GM18868 (cell line): Measurements from ENCODE around the gene LRRC1.

Experiments used
- ATAC-seq: cut with Tn5 transposase; IDR thresholded peaks from one replicate; pipeline ENCODE4 v1.9.1; 2021; ENCODE audit warnings: mild to moderate bottlenecking, moderate library complexity; ENCODE audit not compliant: unreplicated experiment

Gene LRRC1

DNA sequence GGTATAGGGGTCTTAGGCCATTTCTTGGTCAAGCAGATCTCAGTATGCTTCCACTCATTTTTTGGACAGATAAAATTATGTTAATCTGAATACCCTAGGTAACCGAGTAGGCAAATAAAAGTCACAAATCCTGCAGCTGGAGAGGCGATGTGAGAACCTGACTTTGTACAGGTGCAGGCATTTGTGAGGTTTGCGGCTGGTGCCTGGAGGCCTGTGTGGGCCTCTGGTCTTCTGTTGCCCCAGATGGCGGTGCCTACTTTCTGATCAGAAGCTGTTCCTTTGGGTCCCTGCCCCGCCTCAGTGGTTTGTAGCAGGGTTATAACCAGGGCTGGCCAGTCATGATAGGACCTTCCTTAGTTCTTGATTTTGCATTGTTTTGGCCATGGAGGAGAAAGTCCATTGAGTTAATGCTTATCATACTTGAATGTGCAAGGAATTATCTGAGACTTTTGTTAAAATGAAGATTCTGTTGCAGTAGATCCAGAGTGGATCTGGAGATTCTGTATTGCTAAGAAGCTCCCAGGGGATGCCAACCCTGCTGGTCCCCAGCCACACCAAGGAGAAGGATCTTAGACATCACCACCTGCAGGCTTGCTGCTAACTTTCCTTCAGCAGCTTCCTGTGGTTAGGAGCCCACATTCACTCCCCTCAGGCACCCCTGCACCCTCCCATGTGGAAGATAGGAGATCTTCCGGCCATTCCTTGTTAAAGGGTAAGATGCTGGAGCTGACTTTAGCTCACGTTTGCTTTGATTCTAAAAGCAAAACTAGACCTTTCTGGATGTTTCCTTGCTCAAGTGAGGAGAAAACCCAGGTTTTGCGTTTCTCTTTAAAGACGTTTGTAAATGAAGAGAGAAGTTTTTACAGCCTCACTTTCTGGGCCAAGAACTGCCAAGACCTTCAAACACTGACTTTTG, 50.7 kb downstream of the LRRC1 start:
- no peak for ATAC-seq

DNA sequence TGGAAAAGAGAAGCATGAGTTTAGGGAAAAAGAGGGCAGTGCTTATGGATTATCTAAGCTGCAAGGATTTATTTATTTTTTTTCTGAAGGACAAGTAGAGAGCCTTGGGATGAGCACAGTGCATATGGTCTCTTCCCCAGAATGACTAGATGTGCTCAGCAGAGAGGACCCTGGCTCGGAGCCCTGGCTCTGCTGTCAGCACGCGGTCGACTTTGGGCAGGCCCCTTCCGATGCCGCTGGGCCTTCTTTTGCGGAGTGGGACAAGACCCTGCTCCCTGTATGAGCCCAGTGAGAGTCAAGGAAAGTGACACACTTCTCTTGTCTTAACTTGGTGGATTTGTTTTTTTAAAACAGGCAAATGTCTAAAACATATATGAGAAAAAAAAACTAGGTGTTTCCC, 51.4 kb downstream of the LRRC1 start:
- no peak for ATAC-seq

DNA sequence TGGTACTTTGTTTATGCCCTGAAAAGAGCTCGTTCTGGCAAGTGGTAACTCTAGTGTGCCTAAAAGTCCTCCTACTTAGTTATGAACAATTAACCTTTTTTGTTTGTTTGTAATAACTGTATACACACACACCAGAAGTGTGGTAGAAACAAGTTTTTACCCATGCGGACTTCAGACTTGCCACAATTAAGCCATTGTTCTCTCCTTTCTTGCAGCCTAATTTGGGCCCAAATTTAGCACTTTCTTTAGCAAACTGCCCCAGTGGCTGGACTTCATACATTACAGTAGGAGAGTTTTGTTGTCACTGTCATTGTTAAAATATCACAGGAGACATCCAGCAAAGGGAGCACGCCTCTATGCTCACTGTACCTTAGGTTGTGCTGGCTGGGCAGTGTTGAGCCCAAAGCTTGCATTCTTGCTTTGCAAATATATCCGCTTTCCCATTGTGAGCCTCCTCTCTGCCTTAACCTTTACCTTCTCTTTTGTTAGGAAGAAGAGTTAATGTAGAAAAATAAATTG, 53.0 kb downstream of the LRRC1 start:
- no peak for ATAC-seq

DNA sequence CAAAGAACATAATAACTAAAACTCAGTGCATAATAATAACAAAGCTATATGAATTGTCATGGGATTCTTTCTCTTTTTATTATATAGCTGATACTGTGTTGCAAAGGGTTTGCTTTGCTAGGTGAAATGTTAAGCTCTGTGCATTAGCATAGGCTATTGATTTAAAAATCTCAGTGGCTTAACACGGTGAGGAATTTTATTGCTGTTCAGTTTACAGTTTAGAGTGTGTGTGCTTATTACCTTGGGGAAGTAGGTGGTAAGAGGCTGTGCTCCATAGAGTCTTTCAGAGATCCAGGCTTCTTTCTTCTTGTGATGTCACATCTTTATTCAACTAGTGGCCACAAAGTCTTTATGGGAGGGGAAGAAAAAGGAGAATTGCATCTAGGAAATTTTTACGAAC, 55.7 kb downstream of the LRRC1 start:
- ATAC-seq = no peak

DNA sequence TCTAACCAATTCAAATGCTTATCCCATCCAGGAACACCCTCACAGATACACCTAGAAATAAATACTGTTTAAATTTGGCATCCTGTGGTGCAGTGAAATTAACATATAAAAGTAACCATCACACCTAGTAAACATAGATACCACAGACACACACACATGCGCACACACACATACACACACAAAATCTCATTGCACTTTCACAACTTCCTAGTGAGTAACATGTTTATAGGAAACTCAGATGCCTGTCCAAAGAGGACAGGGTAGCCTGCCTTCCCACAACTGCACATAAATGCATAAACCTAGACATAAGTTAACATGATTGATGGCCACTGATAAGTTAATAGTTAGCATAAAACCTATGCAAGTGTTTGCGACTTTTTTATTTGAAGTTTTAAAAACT, 56.8 kb downstream of the LRRC1 start:
- no peak for ATAC-seq

DNA sequence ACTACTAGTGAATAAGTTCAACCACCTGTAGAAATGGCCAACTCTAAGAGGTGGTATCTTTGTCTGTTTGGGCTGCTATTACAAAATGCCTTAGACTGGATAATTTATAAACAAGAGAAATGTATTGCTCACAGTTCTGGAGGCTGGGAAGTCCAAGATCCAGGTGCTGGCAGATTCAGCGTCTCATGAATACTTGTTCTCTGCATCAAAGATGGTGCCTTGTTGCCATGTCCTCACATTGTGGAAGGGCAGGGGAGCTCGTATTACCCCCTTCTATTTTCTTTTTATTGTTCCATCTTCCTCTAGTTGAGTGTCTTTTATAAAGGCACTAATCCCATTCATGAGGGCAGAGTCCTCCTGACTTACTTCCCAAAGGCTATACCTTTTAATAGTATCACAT, 58.0 kb downstream of the LRRC1 start:
- ATAC-seq = no peak

DNA sequence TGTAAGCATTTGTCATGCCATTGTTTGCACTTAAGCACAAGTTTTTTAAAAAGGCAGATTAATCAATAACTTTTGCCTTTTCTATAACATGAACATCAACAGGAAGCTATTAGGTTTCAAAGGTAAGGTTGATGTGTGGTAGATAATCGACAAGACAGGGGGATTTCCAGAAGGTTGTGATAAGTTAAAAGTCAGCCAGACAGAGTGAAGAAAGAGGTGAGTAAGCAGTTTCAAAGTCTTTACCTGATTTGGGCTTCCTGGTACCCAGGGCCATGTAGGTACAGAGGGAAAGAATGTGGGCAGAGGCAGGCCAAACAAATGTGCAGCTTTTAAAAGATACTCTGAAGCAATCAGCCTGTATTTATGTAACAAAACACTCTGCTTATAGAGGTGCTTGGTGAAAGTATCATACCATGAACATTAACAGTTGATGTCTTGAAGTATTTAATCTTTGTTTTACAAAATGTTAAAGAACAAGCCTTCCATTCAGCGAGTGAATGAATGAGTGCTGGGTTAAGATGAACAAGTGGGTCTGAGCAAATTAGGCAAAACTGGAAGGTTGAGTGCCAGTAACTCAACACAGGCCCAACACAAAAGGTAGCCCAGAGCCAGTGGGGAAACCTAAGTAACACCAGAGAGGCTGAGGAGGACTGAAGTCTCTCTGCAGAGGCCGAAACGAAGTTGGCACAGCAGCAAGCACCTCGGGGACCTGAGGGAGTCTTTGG, 60.2 kb downstream of the LRRC1 start:
- no peak for ATAC-seq

DNA sequence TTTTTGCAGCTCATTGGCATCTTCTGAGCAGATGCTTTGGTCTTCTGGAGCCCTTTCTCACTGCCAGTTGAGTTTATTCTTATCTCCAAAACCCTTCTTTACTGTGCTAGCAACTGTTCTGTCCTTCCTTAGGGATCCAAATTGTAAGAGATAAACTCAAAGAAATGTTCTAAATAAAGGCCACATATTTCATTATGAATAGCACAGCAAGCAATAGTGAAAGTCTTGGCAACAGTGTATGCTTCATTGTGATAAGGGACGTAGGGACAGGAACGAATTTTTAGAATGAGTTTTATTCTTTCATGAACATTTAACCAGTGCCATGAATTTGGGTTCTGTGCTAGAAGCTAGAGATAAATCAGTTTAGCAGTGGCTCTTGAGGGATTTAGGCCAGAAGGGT, 61.1 kb downstream of the LRRC1 start:
- ATAC-seq = no peak

DNA sequence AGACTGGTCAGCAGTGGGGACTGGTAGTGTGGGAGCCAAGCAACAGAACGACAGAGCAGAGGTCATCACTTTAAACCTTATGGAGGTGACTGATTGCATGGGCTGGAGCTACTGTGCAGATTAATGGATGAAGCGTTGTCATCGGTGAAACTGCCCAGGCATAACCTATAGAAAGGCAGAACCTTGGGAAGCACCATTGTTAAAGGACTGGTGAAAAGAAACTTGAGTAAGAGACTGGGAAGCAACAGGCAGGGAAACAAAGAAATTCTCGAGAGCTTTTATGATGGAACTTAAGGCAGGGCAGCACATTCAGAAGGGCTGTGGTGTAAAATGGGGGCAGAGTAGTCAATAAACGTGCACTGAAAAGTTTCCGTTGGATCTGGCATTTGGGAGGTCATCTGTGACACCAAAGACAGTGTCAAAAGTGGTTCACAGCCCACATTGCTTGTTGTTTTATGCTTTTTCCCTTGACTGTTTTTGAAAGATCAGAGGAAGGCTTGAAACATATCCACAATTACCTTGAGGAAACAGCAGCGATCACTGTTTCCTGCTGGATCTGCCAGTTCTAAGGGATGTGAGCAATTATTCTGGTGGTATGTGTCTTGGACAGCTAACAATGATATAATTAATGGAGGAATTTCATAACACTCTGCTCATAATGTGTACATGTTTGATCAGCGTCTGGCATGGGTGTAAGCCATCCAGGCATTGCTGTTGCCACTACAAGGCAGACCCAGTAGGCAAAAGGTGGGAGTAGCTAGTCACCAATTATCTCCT, 62.7 kb downstream of the LRRC1 start:
- no peak for ATAC-seq

DNA sequence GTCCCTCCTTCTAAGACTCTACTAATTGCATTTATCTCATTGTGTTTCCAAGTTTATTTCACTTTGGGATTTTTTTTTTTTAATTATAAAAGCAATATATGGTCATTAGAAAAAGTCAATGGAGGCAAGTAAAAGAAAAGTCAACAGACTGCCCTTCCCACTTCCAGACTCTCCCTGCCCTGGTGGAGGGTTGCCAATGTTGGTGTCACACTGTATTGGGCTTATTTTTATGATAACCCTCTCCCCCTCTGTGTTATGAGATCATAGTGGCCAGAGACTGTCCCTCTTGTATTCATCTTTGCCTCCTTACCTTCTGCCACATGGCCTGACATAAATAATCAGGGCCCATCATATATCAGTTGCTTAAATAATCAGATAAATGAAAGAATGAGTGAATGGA, 63.4 kb downstream of the LRRC1 start:
- ATAC-seq = no peak

DNA sequence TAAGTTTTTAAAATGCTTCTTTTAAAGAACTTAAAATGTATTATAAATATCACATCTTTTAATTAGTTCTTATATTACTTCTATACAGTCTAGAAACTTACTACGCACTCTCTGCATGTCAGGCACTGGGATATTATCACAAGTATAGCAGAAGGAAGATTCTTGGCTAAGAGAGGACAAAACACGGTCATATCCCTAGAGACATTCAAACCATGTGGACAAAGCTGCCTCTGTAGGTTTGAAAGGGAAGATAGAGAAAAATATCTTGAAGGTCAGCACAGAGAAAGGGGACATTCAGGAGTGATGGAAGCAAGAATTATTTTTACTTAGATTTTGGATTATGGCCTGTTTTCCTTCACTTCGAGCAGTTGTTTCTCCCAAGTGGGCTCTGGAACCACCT, 64.1 kb downstream of the LRRC1 start:
- no peak for ATAC-seq

DNA sequence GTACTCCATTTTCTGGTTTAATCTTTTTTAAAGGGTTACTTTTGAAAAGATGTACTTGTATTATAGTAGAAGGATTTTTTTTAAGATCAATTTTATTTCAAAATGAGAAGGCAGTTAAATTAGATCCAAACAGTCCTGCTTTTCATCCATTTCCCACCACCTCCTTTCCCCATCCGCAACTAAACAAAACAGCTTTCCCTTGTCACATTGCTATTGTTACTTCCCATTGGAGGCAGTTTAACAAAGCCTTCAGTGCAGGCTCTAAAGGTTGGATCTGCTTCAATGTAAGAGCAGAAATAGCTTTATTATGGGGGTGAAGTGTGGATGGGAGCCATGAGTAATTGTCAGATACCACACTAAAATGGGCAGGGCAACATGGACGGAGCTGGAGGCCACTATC, 65.7 kb downstream of the LRRC1 start:
- no peak for ATAC-seq

DNA sequence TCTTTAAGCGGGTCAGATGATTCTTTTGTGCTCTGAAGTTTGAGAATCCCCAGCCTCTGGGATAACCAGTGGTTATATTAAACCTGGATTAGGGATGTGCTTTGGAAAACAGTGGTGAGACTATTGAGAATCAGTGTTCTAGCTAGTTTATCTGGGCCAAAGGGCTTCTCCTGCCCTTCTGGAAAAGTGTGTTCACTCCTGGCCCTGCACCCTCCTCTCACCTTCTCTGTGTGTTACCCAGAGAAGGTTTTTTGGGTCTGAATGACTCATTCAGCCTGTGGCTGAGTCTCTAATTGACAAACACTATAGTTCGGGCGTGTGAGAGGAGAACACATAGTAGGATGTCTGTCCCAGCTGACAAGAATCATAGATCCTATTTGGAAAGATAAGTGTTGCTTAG, 66.7 kb downstream of the LRRC1 start:
- ATAC-seq = no peak

DNA sequence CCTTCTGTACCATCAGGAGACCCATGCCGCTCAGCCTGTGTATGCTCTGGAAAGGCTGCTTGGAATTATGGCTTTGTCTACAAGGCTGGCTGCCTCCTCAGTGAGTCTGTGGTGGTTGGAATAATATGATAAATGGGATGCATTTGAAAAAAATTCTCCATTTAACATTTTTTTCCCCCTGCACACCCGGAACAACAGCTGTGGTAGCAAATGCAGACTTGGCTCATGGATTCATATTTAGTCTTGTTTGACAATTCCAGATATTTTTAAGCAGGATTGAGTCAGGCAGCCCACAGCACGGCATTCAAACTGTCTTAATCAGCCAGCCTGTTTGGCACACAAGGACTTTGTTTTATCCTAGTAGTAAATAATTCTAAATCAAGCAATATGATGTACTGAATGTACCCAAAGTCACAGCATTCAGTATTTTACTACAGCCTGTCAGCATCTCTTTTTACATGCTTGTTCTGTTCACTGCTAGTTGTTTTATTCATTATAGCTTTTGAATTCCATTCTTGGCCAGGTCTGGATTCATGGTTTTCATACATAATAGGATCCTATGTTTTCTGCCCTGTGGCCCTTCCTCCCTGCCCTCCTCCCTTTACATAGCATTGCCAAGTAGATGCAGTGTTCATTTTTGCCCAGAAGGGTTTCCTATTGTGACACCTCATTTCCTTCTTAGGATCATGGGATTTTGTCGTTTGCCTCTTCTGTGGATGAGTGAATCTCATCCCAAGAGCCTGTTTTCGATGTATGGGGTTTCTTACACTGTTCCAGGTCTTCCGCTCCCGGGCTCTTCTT, 68.1 kb downstream of the LRRC1 start:
- no peak for ATAC-seq

DNA sequence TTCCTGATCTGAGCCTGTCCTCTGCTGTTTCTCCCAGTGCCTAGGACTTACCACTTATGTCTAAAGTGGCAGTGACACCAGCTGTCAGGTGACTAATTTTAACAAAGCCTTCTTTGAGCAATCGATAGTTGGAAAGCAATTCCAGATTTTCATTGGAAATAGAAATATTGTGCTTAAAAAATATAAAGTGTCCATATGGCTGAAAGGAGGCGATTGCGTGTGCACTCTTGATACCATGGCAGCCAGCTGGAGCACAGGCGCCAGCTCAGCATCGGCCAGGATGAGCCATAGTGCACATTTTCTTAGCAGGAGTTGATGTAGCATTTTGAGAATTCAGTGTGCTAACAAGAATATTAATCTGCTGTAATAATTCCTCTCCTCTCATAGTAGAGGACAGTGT, 70.0 kb downstream of the LRRC1 start:
- no peak for ATAC-seq

DNA sequence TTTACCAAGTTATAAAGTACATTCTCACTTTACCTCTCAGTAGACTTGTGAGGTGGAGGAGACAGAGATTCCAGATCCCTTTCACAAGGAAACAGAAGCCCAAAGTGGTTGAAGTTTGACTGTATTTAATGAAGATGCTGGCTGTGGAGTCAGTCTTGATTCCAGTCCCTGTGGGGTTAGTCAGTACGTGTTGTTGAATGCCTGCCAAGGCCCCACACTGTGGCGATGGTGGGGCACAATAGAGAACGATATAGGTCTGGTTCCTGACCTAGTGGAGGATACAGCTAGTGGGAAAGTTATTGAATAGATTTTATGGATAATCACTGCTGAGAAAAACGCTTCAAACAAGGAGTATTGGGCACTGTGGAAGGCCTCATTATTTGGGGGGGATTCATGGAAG, 71.4 kb downstream of the LRRC1 start:
- ATAC-seq = no peak

DNA sequence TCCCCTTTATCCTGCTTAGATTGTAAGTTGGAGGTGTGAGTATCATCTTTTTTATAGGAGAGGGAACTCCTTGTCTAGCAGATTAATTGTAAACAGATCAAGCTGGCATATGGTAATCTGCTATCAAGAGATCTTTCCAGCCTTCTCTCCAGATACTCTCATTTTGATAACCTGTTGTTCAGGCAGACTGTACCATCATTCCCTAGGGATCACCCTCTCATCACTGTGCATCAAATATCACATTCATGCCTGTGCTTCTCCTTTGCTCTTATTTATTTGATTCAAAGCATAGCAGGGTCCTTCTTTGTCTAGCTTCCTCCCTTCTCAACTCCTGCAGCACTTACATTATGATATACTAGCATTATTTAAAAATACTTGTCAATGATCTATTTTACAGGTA, 73.8 kb downstream of the LRRC1 start:
- ATAC-seq = no peak

DNA sequence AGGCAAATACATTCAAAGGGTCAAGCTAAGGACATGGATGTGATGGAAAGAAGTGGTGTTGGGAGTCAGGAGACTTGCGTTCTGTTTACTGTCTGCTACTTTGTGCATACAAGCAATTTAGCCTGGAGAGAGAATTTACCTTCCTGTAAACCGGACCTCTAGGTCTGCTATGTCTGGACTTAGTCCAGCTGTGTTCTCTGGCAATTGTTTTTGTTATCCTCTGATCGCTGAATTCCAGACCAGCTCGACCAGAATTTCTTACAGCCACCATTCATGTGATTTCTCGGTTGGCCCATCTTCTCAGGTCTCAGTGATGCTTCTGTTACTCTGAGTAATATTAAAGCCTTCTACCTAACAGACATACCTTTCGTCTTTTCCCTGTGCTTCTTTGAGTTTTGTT, 75.2 kb downstream of the LRRC1 start:
- no peak for ATAC-seq

DNA sequence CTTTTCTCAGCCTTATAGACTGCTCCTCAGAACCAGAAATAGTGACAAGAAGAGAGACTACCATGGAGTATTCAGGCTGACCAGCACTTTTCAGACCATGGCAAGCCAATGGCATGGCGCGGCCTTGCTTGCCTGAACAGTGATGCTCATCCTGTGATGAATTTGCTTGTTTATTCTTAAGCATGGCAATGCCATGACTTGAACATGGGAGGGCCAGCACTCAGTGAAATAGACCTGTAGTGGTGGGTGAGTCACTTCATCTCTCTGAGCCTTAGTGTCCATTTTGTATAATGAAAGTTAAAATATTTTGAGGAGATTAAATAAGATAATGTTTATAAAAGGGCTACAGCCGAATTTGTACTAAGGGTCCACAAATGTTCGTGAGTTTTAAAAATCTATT, 79.1 kb downstream of the LRRC1 start:
- no peak for ATAC-seq

DNA sequence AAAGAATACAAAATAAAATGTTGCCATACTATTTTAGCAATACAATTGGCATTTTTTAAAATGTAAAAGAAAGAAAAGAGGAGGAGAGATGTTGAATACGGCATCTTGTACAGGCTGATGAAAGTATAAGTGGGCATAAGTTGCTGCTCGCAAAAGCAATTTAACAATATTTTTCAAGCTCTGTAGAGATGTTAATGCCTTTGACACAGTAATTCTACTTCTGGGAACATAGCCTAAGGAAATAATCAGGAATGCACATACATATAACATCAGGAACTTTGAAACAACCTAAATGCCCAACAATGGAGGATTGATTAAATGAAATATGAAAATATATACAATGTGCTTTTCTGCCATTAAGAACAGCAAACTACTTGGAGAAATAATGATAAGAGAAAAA, 80.2 kb downstream of the LRRC1 start:
- no peak for ATAC-seq

DNA sequence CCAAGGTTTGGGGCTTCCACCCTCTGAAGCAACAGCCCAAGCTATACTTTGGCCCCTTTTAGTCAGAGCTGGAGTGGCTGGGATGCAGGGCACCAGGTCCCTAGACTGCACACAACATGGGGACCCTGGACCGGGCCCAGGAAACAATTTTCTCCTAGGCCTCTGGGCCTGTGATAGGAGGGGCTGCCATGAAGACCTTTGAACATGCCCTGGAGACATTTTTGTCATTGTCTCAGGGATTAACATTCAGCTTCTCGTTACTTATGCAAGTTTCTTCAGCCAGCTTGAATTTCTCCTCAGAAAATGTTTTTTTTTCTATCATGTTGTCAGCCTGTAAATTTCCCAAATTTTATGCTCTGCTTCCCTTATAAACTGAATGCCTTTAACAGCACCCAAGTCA, 82.3 kb downstream of the LRRC1 start:
- ATAC-seq = no peak
